Mucosa of descending colon (tissue), 3 donors: ENCODE results near the gene SLC25A13. TPM values are rescaled to one million over a fixed set of nuclear protein-coding genes. Genes with fewer than 3 reads are reported as not detected.

Experiments used
- ATAC-seq: fragments of 200-7000 bp; cut with Tn5 transposase; one replicate; pipeline ENCODE4 v1.9.1; 2020; ENCODE audit warnings: mild to moderate bottlenecking, moderate library complexity
- DNase-seq, 3 donors: peaks; one replicate each; pipeline ENCODE4 v3.0.0-alpha.2; 2020
- H3K36me3 ChIP-seq: fragments of 200-600 bp; one replicate; pipeline ENCODE4 v1.8.0; 2021; ENCODE audit warnings: low read depth, mild to moderate bottlenecking
- H3K4me1 ChIP-seq: fragments of 200-600 bp; one replicate; pipeline ENCODE4 v1.8.0; 2021; ENCODE audit warnings: low read depth, mild to moderate bottlenecking
- H3K4me3 ChIP-seq: fragments of 200-600 bp; one replicate; pipeline ENCODE4 v1.8.0; 2021; ENCODE audit warnings: mild to moderate bottlenecking
- H3K9me3 ChIP-seq: fragments of 200-600 bp; one replicate; pipeline ENCODE4 v1.8.0; 2021; ENCODE audit warnings: mild to moderate bottlenecking
- intact Hi-C, 2 donors: fragments of 100-400 bp; cut with DNase I in 1 of 2; cut with micrococcal nuclease in 1 of 2; formaldehyde crosslinking; loops; one replicate each; pipeline versions ENCODE4 v1.11.0 to v1.11.1; 2022; cut with DNase I, micrococcal nuclease
- total RNA-seq, 3 donors: library from RNA; stranded (reverse); fragmentation: NEBNext Ultra II Directional in 2 of 3; extraction: Animal tissue kit (Norgen Biotek cat#: 25700) in 2 of 3; gene quantifications; one replicate each; pipeline versions ENCODE4 v1.2.1 to v1.2.4, GENCODE V29; 2021 to 2023
- TF ChIP-seq, protein P1 (sequence below): fragments of 200-600 bp; IDR thresholded peaks from one replicate; pipeline ENCODE4 v1.8.0; 2022; ENCODE audit warnings: antibody characterized with exemption, mild to moderate bottlenecking
- donor health status: DM: no; HTN: no; CAD: no; lungs with moderate emphysema.
- donor health status: DM: no; HTN: no; CAD: no.
- donor health status: DM: no; HTN: yes; CAD: no.

Gene SLC25A13
- total RNA-seq, 3 donors from 2014 or later = 33.5 to 65.1 (median 42.7) TPM

DNA sequence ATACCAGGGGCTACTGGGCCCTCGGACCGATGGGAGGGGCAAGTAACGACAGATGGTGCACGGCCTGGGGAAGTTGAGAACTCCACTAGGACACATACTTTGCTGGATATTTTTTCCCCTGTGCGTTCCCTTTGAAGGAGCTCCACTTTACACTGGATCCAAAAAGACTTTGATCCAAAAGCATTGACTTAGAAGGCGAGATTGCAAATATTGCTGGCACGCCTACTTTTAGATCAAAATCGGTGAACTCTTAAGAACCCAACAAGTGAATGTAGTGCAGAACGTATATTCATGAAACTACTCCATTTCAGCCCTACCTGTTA is 436 bp upstream of the SLC25A13 start:
- Histone ChIP-seq H3K9me3 (no peaks in the 10 kb centered on the region), H3K4me1 (peaks cover 19% of the 10 kb centered on the region), H3K36me3 (no peaks in the 10 kb centered on the region), H3K4me3 (no peak overlapping the region)
- DNase-seq = no peak
- intact Hi-C loops = no loop called here
- ATAC-seq = no peak
- TF ChIP-seq, protein P1, sequence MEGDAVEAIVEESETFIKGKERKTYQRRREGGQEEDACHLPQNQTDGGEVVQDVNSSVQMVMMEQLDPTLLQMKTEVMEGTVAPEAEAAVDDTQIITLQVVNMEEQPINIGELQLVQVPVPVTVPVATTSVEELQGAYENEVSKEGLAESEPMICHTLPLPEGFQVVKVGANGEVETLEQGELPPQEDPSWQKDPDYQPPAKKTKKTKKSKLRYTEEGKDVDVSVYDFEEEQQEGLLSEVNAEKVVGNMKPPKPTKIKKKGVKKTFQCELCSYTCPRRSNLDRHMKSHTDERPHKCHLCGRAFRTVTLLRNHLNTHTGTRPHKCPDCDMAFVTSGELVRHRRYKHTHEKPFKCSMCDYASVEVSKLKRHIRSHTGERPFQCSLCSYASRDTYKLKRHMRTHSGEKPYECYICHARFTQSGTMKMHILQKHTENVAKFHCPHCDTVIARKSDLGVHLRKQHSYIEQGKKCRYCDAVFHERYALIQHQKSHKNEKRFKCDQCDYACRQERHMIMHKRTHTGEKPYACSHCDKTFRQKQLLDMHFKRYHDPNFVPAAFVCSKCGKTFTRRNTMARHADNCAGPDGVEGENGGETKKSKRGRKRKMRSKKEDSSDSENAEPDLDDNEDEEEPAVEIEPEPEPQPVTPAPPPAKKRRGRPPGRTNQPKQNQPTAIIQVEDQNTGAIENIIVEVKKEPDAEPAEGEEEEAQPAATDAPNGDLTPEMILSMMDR = no peak

DNA sequence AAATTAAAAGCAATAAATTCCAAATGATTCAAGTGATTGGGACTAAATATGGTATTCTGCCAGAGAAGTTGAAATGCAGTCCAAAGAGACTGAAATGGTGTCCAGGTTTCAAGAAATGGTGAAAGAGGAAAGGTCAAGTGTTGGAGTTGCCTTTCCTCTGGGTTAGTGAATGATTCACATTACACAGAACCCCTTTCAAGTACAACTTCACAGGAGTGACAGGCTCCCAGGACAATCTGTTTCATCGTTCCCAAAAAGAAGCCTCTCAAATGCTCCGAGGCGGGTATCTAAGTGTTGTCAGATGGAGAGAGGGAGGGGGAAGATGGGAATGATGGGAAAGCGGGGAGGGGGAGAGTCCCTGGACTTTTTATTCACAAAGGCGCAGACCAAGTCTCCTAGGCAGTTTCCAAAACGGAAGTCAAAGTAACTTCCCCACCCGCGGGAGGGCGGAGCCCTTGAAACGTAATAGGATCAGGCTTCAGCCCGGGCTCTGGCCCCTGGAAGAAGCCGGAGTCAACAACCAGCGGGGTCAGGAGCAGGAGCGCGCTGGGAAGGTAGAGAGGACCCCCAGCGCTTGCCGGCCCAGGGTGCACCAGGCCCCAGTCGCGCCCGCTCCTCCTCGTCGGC is 754 bp downstream of the SLC25A13 start:
- DNase-seq (peak in 2 of 3 donors; percentile 90 to 95), ATAC-seq (peak; percentile 83)
- peak overlapping the region; percentile 88 for H3K4me3 ChIP-seq
- intact Hi-C loops = no loop called here
- H3K36me3 ChIP-seq = no peaks in the 10 kb centered on the region
- peaks cover 19% of the 10 kb centered on the region for H3K4me1 ChIP-seq
- TF ChIP-seq, protein P1 = no peak
- no peaks in the 10 kb centered on the region for H3K9me3 ChIP-seq

GRCh38 chr7:96320442-96320841 is 1.5 kb downstream of the SLC25A13 start:
- ATAC-seq = no peak
- no peaks in the 10 kb centered on the region for H3K36me3 ChIP-seq
- DNase-seq = no peak
- no peak overlapping the region for H3K4me3 ChIP-seq
- H3K9me3 ChIP-seq = no peaks in the 10 kb centered on the region
- TF ChIP-seq, protein P1 = no peak
- peaks cover 19% of the 10 kb centered on the region for H3K4me1 ChIP-seq
- intact Hi-C loops = no loop called here

DNA sequence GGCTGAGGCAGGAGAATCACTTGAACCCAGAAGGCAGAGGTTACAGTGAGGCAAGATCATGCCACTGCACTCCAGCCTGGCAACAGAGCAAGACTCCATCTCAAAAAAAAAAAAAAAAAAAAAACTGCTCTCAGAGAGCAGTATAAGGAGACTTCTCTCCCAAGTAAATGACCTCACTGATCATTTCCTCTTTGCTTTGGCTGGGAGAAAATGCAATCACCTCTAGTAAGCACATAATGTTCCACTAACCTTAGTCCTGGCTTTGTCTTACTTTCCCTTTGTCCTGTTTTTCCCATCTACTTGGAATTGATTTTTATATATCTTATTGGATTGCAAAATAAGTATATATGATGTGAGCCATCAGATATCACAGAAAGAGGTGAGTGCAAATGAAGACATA is 2.5 kb downstream of the SLC25A13 start:
- intact Hi-C loops = no loop called here
- Histone ChIP-seq H3K36me3 (no peaks in the 10 kb centered on the region), H3K4me3 (no peak overlapping the region), H3K4me1 (peaks cover 19% of the 10 kb centered on the region), H3K9me3 (no peaks in the 10 kb centered on the region)
- DNase-seq (no peak), ATAC-seq (no peak)
- TF ChIP-seq, protein P1 = no peak

GRCh38 chr7:96316949-96317348 is 4.9 kb downstream of the SLC25A13 start:
- TF ChIP-seq, protein P1 = no peak
- DNase-seq (no peak), ATAC-seq (no peak)
- peaks cover 18% of the 10 kb centered on the region for H3K4me1 ChIP-seq
- no peak overlapping the region for H3K4me3 ChIP-seq
- H3K36me3 ChIP-seq = no peaks in the 10 kb centered on the region
- intact Hi-C loops = no loop called here
- H3K9me3 ChIP-seq = no peaks in the 10 kb centered on the region

GRCh38 chr7:96315125-96315512 is 6.8 kb downstream of the SLC25A13 start:
- no peaks in the 10 kb centered on the region for H3K36me3 ChIP-seq
- no peak overlapping the region for H3K4me3 ChIP-seq
- DNase-seq (no peak), ATAC-seq (no peak)
- peaks cover 15% of the 10 kb centered on the region for H3K4me1 ChIP-seq
- intact Hi-C loops = no loop called here
- H3K9me3 ChIP-seq = no peaks in the 10 kb centered on the region
- TF ChIP-seq, protein P1 = no peak
